Measurements from ENCODE around the gene TMEM260. TPM values are rescaled to one million over a fixed set of nuclear protein-coding genes. Genes with fewer than 3 reads are reported as not detected.
"Not testable (repeated sequence)": the region's sequence is repeated elsewhere in the genome, so short reads cannot be mapped to it uniquely, and the experiment has no call there.

TMEM260 gene
- total RNA-seq, 1 donor from 2014 or later: 13.4 TPM

DNA sequence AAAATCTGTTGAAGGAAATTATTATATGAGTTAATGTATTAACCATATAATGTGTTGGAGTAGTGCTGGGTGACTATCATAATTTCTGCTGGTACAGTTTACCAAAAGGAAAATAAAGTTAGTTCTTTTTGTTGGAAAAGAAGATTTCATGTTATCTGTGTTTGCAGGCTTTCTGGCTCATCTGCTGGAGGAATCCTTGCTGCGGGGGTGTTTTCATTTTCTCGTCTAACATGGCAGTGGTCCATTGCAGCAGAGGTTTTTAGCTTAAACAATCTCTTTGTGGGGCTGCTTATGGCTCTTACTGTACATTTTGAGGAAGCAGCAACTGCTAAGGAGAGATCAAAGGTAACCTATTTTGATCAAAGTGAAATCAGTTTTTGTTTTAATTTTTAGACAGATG, 24.1 kb downstream of the TMEM260 start:
- no peak for DNase-seq

DNA sequence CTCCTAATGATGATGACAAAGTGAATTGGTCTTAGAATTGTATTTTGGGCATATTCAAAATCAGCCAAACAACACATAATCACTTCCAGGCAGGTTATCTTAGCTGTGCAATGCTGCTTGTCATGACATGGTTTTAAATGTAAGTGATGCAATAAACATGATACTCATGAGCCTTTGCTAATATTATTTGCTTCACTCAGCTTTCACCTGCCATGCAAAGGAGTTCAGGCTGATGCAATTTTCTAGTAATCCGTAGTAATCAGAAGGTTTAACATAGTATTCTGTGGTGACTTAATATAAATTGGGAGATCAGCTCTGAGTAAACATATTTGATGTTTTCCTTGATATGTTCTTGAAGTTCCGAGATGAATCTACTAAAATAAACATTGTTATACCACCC, 29.1 kb downstream of the TMEM260 start:
- DNase-seq: no peak

DNA sequence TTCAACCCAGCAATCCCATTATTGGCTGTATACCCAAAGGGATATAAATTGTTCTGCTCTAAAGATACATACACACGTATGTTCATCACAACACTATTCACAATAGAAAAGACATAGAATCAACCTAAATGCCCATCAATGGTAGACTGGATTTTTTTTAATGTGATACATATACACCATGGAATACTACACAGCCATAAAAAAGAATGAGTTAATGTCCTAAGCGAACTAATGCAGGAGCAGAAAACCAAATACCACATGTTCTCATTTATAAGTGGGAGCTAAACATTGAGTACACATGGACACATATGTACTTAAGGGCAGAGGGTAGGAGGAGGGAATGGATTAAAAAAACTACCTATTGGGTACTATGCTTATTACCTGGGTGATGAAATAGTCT, 32.1 kb downstream of the TMEM260 start:
- DNase-seq: not testable (repeated sequence)

DNA sequence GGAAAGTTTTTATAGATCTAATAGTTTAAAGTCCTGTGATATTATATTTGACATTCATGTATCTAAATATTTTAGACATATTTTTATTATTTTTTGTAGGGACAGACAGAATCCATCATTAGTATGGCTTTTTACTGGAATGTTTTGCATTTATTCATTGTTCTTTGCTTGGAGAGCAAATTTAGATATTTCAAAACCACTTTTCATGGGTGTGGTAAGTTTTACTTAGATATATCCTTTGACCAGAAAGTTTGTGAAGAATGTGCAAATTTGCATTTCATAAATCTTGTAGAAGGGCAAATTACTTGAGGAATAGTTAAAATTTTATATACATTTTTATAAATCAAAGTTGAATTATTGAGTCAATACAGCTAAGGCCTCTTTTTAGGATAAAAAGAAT, 37.5 kb downstream of the TMEM260 start:
- no peak for DNase-seq

DNA sequence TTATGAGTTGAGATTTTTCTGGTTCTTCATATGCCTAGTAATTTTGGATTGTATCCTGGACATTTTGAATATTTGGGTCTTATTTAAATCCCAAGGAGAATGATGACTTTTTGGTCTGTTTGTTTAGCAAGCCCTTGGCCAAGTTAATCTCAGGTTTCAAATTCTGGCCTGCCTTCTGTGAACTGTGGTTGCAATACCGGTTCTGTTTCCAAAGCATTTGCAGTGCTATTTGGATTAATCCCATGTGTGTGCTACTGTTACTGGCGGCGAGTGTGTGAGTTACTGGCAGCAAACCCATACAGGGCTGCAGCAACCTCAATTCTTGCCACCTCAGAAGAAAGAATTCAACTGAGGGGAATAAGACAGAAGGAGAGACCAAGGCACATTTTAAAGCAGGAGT, 51.1 kb downstream of the TMEM260 start:
- no peak for DNase-seq

DNA sequence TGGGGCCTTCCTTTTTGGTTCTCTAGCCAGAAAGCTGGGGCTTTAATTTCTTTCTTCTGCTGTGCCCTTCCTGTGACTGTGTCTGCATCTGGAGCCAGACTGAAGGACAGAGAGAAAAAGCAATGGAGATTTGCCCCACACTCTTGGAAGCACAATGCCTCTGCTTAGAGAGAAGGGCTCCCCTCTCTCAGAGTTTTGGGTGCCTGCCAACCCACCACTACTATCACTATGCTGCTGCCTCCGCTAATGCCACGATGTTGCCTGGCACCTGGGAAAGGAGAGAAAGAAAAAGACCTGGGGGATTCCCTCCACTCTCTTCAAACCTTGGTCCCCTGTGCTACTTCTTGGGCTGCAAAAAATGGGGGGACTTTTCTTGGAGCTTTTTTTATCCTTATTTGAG, 52.6 kb downstream of the TMEM260 start:
- no peak for DNase-seq

DNA sequence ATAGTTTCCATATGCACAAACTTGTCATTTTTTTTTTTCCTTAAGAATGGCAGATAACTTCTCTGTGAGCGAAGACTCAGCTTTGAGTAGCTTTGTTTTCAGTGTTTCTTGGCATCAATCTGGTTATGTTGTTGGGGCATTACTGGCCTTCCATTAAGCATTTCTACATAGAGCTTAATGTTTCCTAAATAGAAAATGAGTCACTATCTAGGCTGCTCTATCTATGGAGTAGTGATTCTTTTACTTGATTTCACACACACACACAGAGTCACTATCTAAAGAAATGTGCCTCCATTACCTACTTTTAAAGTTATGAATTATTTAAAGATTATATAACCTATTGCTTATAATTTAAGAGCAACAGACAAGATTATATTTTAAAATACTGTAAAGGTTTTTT, 53.9 kb downstream of the TMEM260 start:
- no peak for DNase-seq

DNA sequence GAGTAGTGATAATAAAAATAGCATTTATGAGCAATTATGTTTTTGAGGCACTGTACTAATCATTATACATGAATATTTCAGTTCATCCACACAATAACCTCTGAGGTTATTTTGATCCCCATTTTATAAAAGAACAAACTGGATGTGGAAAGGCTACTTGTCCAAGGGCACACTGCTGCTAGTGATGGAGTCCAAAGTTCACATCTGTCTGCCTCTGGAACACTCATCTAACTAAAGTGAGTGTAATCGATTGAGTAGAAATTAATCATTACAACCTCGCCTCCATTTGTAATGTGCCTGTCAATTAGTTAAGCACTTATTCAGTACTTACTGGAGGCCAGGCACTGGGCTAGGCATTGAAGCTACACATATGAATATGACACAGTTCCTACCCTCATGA, 55.4 kb downstream of the TMEM260 start:
- no peak for DNase-seq

DNA sequence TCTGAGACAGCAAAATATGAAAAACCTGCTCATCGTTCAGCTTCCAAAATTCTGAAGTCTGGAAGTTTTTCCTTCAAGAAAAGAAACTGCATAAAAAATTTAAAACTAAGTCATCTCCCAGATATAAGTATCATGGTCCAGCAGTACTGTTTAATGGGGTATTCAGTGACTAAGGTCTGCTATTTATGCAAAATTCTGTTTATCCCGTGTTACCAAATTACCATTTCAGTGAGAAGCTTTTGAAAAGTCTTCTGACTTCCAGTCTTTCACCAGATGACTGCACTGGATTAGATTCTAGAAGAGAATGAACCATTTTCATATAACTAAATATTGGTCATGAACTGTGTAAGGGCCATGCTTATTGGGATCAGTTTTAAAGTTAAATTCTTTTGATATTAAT, 67.9 kb downstream of the TMEM260 start:
- DNase-seq: no peak

DNA sequence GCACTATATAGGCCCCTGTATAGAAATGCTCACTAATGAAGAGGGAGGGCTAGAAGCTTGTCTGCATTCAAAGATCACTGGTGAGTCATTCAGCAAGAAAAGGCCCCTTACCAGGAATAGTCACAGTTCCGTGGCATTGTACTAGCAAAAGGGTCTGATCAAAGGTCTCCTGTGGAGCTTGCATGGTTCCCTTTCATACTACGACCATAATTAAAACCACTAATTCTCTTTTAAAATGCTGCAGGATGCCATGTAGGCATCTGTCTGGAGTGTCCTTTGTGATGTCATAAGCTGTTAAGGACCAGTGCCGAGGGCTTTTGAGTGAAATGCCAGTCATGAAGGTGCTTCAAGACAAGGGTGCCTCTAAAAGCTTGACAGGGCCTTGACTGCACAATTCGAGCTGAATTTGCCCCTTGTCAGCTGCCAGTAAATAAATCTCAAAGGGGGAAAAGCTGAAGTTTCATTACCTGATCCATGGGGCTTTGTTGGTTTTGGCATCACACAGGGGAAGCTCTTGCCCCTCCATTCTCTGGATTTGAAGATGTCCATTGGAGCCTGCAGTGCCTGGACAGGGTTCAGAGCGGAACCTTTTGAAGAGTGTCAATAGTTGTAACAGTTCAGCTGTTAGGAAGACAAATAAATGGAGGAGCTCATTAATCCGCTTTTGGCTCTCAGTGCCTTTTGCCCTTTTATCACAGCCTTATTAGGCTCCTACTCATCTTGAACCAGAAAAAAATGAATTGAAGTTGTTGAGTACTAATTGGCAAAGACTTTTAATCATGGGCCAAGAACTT, 69.1 kb downstream of the TMEM260 start:
- no peak for DNase-seq

DNA sequence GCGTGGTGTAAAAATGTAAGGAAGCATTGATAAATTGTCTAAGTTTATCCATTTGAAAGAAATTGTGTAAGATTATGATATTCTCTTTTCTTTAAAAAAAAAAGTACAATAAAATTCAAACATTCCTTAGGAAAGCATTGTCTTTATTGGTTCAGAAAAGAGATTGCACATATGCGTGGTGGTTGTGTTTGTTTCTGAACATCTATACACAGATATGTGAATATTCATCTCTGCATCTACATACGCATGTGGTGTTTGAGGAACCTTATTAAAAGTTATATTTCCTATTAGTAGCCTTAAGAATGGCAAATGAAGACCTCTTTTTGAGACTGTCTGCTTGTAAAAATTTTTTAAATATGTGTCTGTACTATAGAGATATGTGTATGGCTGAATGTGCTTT, 69.8 kb downstream of the TMEM260 start:
- DNase-seq: no peak

DNA sequence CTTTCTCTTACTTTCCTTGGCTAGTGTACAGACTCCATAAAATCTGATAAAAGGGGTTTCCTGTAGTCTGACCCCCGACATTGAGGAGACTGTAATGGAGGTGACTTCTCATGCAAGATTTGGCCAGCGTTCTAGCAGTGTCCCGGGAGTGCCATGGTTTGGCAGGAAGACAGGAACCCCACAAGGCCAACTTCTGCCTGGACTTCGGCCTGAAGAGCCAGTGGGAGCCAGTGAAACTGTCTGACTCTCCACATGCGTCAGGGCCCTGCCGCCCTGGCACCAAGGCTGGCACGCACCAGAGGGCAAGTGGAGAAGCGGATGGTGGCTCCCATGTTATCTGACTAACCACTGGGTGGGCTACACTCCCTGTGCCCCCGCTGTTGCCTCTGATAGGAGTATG, 70.5 kb downstream of the TMEM260 start:
- DNase-seq: no peak

DNA sequence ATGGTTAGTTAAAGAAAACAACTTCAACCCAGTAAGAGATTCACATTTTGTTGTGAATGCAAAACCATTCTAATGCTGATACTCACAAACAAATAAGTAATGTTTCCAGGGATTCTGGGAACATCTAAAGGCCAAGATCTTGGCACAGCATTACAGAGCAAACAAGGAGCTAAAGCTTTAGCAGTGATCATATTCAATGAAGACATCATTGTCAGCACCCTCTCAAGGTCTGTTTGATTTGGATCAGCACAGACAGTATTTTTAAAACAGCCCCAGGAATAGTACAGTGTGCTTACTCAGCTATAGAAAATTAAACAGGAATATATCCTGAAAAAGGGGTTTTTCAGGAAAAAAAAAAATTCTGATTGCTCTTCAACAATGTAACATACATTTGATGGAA, 71.4 kb downstream of the TMEM260 start:
- no peak for DNase-seq

DNA sequence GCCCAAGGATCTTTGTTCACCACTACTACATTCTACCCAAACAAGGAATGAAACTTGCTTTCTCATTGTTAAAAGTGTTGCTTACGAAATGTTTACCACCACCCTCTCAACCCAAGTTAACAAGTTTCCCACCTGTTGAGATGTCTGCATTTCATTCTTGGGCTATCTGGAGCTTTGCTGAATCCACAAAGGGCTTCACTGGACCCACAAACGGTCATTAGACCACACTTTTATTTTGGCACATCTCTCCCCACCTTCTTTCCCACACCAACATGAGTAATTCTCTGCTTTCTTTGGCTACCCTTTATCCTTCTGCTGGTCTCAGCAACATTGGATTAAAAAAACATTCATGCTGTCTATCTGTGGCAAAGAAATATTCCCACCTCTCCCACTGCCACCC, 78.0 kb downstream of the TMEM260 start:
- no peak for DNase-seq

DNA sequence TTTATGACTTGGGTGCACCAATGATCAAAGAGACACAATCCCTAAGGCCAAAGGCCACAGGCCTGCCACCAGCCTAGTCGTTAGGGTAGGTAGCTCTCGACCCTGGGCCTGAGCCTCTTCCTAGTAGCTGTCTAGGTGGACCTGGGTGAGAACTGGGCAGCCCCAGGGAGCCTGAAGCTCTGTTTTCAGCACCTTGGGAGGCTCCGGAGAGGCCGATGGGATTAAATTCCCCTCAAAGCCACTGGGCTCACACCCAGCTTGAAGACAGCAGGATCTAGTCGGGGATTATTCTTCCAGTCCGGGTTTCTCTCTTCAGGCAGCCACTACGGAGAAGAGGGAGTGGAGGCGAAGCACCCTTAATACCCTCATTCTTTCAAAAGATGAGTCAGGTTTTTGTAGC, 79.8 kb downstream of the TMEM260 start:
- no peak for DNase-seq

DNA sequence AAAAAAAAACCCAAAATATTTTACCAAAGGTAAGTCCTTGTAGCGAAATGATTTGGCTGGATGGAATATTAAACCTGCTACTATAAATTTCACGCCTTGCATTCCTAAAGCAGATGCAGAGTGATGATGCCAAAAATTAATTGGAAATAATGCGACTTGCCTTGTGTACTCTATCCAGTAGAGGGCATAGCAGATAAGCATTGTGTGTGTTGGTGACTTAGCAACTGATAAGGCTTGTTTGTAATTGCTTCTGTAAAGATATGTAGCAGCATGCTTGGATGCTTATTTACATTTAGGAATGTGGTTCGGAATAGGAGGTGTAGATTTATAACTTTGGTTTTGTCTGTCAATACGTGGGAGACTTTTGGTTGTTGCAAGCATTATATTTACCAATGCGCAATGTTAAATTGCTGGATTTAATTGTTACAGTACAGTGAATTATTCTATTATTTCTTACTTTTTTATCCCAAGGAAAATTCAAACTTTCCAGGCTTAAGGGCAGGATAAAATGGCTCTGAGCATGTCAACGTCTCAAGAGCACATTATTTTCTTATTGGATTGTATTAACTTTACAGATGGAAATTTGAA, 80.5 kb downstream of the TMEM260 start:
- DNase-seq: peak; percentile 73

DNA sequence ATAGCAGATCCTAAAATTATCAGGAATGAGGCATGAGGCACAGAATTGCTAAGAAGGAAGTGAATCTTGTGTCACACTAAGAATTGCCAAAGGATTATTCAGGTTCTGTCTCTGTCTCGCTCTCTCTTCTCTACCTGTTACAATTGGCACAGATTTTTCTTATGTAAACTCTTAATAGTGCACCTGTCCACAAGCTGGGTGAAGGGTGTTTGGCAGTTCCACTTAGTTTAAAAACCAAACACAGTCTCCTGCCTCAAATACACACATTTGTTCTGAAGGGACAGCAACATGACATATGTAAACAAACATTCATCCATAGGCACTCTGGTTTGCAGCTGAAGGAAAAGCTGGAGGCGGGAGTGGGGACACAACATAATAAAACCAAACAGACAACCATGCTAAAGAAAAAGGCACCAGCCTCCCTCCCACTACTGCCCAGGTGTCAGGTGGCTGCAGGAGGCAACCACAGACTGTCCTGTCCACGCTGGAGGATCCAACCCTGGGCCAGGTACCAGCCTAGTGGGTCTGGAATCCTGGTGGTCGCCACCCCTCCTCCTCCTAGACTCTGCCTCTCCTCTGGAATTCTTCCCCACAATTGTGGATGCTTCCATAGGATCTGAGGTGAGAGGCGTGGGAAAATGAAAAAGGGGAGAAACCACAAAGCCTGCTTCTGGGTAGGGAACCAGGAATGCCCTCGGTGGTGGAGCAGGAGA, 81.2 kb downstream of the TMEM260 start:
- DNase-seq: no peak

DNA sequence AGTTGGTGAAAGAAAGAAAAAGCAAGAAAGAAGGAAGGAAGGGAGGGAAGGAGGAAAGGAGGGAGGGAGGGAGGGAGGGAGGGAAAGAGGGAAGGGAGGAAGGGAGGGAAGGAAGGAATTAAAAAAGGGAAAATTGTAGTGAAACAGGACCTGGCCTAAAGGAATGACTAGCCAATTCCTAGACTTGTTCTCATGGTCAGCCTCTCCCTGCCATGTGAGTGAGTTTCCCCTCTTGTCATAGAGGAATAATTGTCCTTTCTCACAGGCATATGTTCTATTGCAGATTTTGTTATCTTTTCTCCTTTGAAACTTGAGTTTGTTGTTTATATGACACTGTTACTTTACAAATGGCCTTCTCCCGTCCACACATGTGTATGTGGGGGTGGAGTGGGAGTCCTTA, 81.9 kb downstream of the TMEM260 start:
- DNase-seq: no peak

DNA sequence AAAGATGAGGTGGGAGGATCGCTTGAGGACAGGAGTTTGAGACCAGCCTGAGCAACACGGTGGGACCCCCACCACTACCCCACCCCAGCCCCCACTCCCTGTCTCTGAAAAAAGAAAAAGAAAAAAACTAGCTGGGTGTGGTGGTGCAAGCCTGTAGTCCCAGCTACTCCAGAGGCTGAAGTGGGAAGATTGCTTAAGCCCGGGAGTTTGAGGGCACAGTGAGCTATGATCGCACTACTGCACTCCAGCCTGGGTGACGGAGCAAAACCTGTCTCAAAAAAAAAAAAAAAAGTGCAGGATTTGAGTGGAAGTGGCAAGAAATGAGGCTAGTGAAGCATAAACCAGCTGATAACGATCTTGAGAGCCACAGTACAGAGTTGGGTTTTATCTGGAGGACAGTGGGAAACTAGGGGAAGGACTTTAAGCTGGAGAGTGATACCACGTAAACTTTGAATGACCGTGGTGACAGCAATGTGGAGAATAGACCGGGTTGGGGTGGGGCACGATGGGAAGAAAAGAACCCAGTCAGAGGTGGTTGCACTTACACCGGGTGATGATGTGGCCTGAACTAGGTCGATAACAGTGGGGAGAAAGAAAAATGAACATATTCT, 85.3 kb downstream of the TMEM260 start:
- no peak for DNase-seq

DNA sequence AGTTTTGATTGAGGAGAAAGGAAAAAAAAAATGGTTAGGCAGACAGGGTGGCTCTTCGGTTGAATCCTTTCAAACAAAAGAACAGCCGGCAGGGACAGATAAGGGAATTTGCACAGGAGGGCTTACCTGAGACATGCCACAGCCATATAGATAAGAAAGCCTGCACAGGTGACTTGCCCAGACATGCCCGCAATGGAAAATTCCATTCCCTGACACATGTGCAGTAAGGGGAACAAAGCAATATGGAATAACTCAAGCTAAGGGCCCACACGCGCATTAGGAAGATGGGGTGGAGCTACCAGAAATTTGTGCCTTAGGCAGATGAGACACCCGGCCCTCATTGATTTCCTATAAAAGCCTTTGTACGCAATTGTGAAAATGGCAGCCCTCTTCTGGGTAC, 86.7 kb downstream of the TMEM260 start:
- DNase-seq: no peak

DNA sequence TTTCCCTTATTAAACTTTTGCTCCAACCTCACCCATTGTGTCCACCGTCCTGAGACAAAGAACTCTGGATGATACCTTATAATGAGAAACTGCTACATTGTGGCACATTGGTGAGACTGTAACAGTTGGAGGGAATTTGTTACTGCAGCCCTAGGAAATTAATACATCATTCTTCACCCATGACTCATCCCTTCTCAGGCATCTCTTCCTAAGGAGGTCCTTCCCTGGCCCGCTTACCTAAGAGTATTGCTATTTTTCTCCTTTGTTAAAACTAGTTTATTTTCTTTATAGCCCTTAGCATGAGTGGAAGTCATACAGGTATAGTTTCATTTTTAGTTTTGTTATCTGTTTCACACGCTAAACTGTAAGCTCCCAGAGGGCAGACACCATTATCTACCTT, 87.1 kb downstream of the TMEM260 start:
- peak; percentile 50 for DNase-seq

DNA sequence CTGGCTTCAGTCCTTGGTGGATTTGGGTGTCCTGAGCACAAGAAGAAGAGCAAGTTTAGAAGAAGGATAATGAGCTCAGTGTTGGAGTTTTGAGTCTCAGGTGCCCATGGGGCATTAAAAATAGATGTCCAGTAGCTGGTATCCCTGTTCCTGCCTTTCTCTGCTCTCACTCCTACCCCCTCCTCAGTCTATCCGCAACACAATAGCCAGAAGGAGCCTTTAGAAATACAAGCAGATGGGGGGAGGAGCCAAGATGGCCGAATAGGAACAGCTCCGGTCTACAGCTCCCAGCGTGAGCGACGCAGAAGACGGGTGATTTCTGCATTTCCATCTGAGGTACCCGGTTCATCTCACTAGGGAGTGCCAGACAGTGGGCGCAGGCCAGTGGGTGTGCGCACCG, 87.7 kb downstream of the TMEM260 start:
- not testable (repeated sequence) for DNase-seq

DNA sequence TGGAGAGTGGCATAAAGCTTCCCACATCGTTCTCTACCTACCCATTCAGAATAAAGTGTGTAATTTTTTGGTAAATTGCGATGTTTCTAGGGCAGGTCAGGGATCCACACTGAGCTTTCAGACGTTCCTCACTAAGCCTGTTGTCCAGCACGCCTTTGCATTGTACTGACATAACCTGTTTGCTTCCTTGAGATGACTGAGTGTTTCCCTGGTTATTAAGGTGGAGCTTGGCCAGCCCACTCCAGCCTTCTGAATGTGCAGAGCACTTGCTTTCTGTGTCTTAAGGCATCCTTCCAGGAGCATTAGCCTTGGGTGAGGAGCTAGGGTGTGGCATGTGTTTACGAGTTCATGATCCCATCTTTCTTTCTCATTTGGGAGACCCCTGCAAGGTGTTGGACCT, 96.4 kb downstream of the TMEM260 start:
- DNase-seq: no peak

DNA sequence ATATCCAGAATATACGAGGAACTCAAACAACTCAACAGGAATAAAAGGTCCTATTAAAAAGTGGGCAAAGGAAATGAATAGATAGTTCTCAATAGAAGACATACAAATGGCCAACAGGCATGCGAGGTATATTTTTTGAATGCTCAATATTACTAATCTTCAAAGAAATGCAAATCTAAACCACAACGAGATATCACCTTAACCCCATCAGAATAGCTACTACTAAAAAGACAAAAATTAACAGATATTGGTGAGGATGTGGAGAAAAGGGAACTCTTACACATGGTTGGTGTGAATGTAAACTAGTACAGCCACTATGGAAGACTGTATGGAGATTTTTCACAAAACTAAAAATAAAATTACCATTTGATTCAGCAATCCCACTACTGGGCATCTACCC, 99.2 kb downstream of the TMEM260 start:
- DNase-seq: no peak

Data from dermis blood vessel endothelial cell (primary cell).